DOHH2 (cell line): ENCODE data around the gene SCAMP4.

Experiments used
- H3F3A ChIP-seq: fragments of 200-600 bp; sonication (generic), shearing (Covaris generic); 2 replicates; pipeline ENCODE4 v1.6.0; 2016; ENCODE audit warnings: antibody characterized with exemption, mild to moderate bottlenecking; ENCODE audit not compliant: control insufficient read depth, insufficient read depth
- H3K27ac ChIP-seq: fragments of 200-600 bp; sonication (generic); 2 replicates; pipeline ENCODE4 v1.5.1; 2014; ENCODE audit warnings: low read depth, mild to moderate bottlenecking, low read length, moderate library complexity
- H3K27me3 ChIP-seq: fragments of 200-600 bp; sonication (generic); 2 replicates; pipeline ENCODE4 v1.6.1; 2014; ENCODE audit warnings: mild to moderate bottlenecking, low read length, mixed read lengths; ENCODE audit not compliant: control insufficient read depth
- H3K36me3 ChIP-seq: fragments of 200-600 bp; sonication (generic); 2 replicates; pipeline ENCODE4 v1.6.1; 2014; ENCODE audit warnings: mild to moderate bottlenecking, low read length, moderate library complexity, mixed read lengths; ENCODE audit not compliant: control insufficient read depth
- H3K4me1 ChIP-seq: fragments of 200-600 bp; sonication (generic); 2 replicates; pipeline ENCODE4 v1.6.1; 2014; ENCODE audit warnings: mild to moderate bottlenecking, low read length, mixed read lengths; ENCODE audit not compliant: control insufficient read depth
- H3K4me2 ChIP-seq: fragments of 200-600 bp; sonication (generic); 2 replicates; pipeline ENCODE4 v1.6.0; 2014; ENCODE audit warnings: mild to moderate bottlenecking, low read length, moderate library complexity
- H3K4me3 ChIP-seq: fragments of 200-600 bp; sonication (generic); 2 replicates; pipeline ENCODE4 v1.5.1; 2014; ENCODE audit warnings: mild to moderate bottlenecking, low read length, mixed read lengths
- H3K79me2 ChIP-seq: fragments of 200-600 bp; sonication (generic); 2 replicates; pipeline ENCODE4 v1.6.1; 2014; ENCODE audit warnings: mild to moderate bottlenecking, low read length, mixed read lengths; ENCODE audit not compliant: control insufficient read depth
- H3K9me2 ChIP-seq: fragments of 200-600 bp; sonication (generic); replicated peaks from 2 replicates; pipeline ENCODE4 v1.6.1; 2014; ENCODE audit warnings: mild to moderate bottlenecking, low read length, mixed read lengths; ENCODE audit not compliant: control insufficient read depth
- H3K9me3 ChIP-seq: fragments of 200-600 bp; sonication (generic); 2 replicates; pipeline ENCODE4 v1.6.1; 2014; ENCODE audit warnings: antibody characterized with exemption, low read length, mixed read lengths; ENCODE audit not compliant: control insufficient read depth, insufficient read depth
- H4K20me1 ChIP-seq: fragments of 200-600 bp; sonication (generic); 2 replicates; pipeline ENCODE4 v1.6.0; 2014; ENCODE audit warnings: low read depth, mild to moderate bottlenecking, antibody characterized with exemption, low read length, moderate library complexity; ENCODE audit not compliant: control insufficient read depth, insufficient read depth
- CTCF ChIP-seq: fragments of 200-600 bp; sonication (generic); IDR thresholded peaks from one replicate; pipeline ENCODE4 v1.5.1; 2014; ENCODE audit warnings: antibody characterized with exemption, mild to moderate bottlenecking, low read depth, low read length; ENCODE audit not compliant: poor library complexity, severe bottlenecking
- EZH2phosphoT487 ChIP-seq: fragments of 200-600 bp; sonication (generic); IDR thresholded peaks from 2 replicates; pipeline ENCODE4 v1.6.1; 2017; ENCODE audit warnings: borderline replicate concordance, mild to moderate bottlenecking, antibody characterized with exemption, low read length, moderate library complexity, mixed read lengths

The SCAMP4 gene

DNA sequence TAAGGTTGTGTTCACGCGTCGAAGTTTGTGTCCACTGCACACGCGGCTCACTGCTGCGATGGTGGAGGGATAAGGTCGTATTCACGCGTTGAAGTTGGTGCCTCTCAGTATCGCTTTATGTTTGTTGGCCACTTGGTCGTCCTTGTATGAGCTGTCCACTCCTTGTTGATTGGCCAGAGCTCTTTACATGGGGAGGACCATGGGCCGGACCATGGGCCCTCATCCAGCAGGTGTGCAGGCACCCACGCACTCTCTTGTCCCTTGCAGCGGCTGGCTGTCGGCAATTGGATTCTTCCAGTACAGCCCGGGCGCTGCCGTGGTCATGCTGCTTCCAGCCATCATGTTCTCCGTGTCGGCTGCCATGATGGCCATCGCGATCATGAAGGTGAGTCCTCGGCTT is 17.6 kb downstream of the SCAMP4 start:
- H3F3A ChIP-seq = no peaks in the 10 kb centered on the region
- H3K4me1 ChIP-seq = peaks cover 12% of the 10 kb centered on the region
- no peaks in the 10 kb centered on the region for H3K27me3 ChIP-seq
- TF ChIP-seq CTCF = no peak
- no peak for TF ChIP-seq EZH2phosphoT487
- 0 out of 2 replicates have a peak overlapping the region, but pooled peaks have one; percentile 21 for H3K27ac ChIP-seq
- H3K36me3 ChIP-seq = peaks cover 32% of the 10 kb centered on the region
- H3K4me3 ChIP-seq = no peak overlapping the region
- peak overlapping the region; percentile 35; the same call in 1 of the 2 replicates for H3K4me2 ChIP-seq
- no peaks in the 10 kb centered on the region for H4K20me1 ChIP-seq
- no peaks in the 10 kb centered on the region for H3K9me3 ChIP-seq
- no peaks in the 10 kb centered on the region for H3K79me2 ChIP-seq
- no peaks in the 10 kb centered on the region for H3K9me2 ChIP-seq

- peaks cover 12% of the 10 kb centered on the region for H3K4me1 ChIP-seq
- no peaks in the 10 kb centered on the region for H3F3A ChIP-seq
- H3K9me3 ChIP-seq = no peaks in the 10 kb centered on the region
- peak overlapping the region; percentile 35; the same call in 1 of the 2 replicates for H3K4me2 ChIP-seq
- TF ChIP-seq CTCF (no peak), EZH2phosphoT487 (no peak)
- no peaks in the 10 kb centered on the region for H4K20me1 ChIP-seq
- peaks cover 32% of the 10 kb centered on the region for H3K36me3 ChIP-seq
- peak overlapping the region; percentile 26; the same call in 1 of the 2 replicates for H3K27ac ChIP-seq
- H3K4me3 ChIP-seq = no peak overlapping the region
- no peaks in the 10 kb centered on the region for H3K79me2 ChIP-seq
- no peaks in the 10 kb centered on the region for H3K9me2 ChIP-seq
- H3K27me3 ChIP-seq = no peaks in the 10 kb centered on the region
These were observed 18.1 kb downstream of the SCAMP4 start for GRCh38 chr19:1923319-1923718.

DNA sequence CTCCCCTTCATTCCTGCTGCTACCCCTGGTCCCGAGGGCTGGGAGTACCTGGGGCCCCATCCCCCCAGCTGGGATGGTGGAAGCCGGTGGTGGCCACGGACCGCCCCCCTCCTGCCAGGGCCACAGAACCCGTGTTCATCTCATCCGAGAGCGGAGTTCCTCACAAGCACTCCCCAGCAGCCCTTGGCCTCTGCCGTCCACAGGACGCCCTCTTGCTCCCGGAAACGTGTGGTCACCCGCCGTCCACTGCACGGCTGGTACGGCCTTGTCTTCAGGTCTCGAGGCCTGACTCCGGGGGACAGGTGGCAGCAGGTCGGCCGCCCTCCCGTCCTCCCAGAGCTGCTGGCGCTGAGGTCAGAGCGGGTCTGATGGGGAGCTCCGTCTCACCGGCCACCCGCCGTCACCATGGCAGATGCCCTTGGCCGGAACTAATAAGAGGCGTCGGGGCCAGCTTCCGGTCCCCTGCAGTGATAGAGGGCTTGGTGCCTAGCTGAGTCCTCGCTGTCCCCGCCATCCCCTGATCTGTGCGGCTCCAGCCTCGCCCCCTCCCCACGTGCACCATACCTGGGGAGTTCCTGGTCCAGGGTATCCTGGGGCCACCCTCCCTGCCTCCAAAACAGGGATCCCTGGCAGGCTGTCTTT is 19.2 kb downstream of the SCAMP4 start:
- no peak overlapping the region for H3K4me2 ChIP-seq
- TF ChIP-seq CTCF (no peak), EZH2phosphoT487 (no peak)
- peaks cover 32% of the 10 kb centered on the region for H3K36me3 ChIP-seq
- H3K27me3 ChIP-seq = peaks cover 4% of the 10 kb centered on the region; the same call in 1 of the 2 replicates
- no peaks in the 10 kb centered on the region for H3K9me3 ChIP-seq
- no peak overlapping the region for H3K27ac ChIP-seq
- H3K9me2 ChIP-seq = no peaks in the 10 kb centered on the region
- no peak overlapping the region for H3K4me3 ChIP-seq
- no peaks in the 10 kb centered on the region for H3F3A ChIP-seq
- no peaks in the 10 kb centered on the region for H3K79me2 ChIP-seq
- H4K20me1 ChIP-seq = no peaks in the 10 kb centered on the region
- peaks cover 17% of the 10 kb centered on the region for H3K4me1 ChIP-seq
